ENCODE data around the gene NMT1.

The NMT1 gene

DNA sequence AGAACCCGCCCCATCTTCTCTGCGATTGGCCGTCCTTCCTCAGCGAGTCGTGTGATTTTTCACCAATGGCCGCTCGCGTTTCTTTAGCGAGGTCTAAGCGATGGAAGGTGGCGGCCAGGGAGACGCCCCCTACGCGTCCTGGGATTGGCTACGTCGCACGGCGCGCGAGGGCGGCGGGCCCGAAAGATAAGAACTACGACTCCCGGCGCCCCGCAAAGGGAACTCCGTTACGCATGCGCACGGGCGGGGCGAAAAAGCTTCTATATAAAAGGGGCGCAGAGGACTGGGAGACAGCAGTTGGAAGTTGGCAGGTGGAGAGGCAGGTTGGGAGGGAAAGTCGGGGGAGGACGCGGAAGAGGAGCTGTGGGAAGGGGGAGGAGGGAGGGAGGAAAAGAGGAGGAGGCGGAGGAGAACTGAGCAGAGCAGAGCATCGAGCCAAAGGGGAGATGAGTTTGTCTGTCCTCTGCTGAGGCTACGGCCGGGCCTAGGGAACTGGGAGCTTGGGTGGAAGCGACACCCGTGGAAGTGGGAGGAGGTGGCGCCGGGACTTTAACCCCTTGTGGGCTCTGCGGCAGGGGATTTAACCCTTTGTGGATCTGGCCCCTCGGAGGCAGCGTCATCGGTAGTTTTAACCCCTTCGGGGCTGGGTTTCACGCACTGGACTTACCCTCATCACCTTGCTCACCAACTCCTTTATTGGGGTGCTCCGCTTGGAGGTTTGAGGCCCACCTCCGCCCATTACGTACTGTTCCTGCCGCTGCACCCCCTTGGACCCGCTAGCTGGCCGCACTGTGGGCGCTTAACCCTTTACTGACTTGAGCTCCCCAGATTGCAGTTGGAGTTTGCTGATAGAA lies 87.3 kb downstream of the NMT1 start, which contains the start of gene HEXIM1:
Gene HEXIM1 (plus strand): TSS at position 293 of the 854 bp plus-strand sequence. CDS start 716 bp downstream, outside the sequence.
- Histone ChIP-seq H3K4me2 (ENCODE audit: low read length) (peak within 1 kb of the TSS; percentile 80), H3K79me2 (ENCODE audit: control insufficient read depth, low read length) (peaks cover 17% of the 10 kb centered on the region), H3K36me3 (ENCODE audit: control insufficient read depth, low read length) (peaks cover 7% of the 10 kb centered on the region; the same call in 1 of the 2 replicates), H4K20me1 (ENCODE audit: control insufficient read depth, insufficient read depth, low read depth, low read length) (peaks cover 11% of the 10 kb centered on the region), H3K27ac (ENCODE audit: low read depth, low read length) (peak within 1 kb of the TSS; percentile 85), H3K4me3 (ENCODE audit: low read length) (peak within 1 kb of the TSS; percentile 84), H3F3A (ENCODE audit: control insufficient read depth, insufficient read depth) (peaks cover 18% of the 10 kb centered on the region), H3K4me1 (ENCODE audit: control insufficient read depth, low read length) (peaks cover 52% of the 10 kb centered on the region), H3K27me3 (ENCODE audit: control insufficient read depth, low read length) (peaks cover 29% of the 10 kb centered on the region), H3K9me2 (replicated peaks; ENCODE audit: control insufficient read depth, low read length) (no peaks in the 10 kb centered on the region), H3K9me3 (ENCODE audit: control insufficient read depth, insufficient read depth, low read length) (no peaks in the 10 kb centered on the region)
- TF ChIP-seq EZH2phosphoT487 (IDR thresholded peaks at IDR 0.05; ENCODE audit: borderline replicate concordance, low read length): no peak
- TF ChIP-seq, protein P1, sequence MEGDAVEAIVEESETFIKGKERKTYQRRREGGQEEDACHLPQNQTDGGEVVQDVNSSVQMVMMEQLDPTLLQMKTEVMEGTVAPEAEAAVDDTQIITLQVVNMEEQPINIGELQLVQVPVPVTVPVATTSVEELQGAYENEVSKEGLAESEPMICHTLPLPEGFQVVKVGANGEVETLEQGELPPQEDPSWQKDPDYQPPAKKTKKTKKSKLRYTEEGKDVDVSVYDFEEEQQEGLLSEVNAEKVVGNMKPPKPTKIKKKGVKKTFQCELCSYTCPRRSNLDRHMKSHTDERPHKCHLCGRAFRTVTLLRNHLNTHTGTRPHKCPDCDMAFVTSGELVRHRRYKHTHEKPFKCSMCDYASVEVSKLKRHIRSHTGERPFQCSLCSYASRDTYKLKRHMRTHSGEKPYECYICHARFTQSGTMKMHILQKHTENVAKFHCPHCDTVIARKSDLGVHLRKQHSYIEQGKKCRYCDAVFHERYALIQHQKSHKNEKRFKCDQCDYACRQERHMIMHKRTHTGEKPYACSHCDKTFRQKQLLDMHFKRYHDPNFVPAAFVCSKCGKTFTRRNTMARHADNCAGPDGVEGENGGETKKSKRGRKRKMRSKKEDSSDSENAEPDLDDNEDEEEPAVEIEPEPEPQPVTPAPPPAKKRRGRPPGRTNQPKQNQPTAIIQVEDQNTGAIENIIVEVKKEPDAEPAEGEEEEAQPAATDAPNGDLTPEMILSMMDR (IDR thresholded peaks at IDR 0.05; ENCODE audit: low read depth, low read length, poor library complexity, severe bottlenecking): no peak

DNA sequence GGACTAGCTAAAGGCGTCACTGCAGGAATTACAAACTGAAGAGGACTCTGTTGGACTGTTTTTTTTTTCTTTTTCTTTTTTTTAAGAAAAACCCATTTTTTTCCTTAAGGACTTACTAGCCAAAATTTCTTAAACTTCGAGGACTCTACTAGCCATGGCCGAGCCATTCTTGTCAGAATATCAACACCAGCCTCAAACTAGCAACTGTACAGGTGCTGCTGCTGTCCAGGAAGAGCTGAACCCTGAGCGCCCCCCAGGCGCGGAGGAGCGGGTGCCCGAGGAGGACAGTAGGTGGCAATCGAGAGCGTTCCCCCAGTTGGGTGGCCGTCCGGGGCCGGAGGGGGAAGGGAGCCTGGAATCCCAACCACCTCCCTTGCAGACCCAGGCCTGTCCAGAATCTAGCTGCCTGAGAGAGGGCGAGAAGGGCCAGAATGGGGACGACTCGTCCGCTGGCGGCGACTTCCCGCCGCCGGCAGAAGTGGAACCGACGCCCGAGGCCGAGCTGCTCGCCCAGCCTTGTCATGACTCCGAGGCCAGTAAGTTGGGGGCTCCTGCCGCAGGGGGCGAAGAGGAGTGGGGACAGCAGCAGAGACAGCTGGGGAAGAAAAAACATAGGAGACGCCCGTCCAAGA lies 88.0 kb downstream of the NMT1 start:
- Histone ChIP-seq H3K9me2 (replicated peaks; ENCODE audit: control insufficient read depth, low read length) (no peaks in the 10 kb centered on the region), H3K4me1 (ENCODE audit: control insufficient read depth, low read length) (peaks cover 45% of the 10 kb centered on the region), H3K4me2 (ENCODE audit: low read length) (peak overlapping the region; percentile 78), H4K20me1 (ENCODE audit: control insufficient read depth, insufficient read depth, low read depth, low read length) (peaks cover 11% of the 10 kb centered on the region), H3F3A (ENCODE audit: control insufficient read depth, insufficient read depth) (peaks cover 18% of the 10 kb centered on the region), H3K9me3 (ENCODE audit: control insufficient read depth, insufficient read depth, low read length) (no peaks in the 10 kb centered on the region), H3K36me3 (ENCODE audit: control insufficient read depth, low read length) (peaks cover 7% of the 10 kb centered on the region; the same call in 1 of the 2 replicates), H3K27ac (ENCODE audit: low read depth, low read length) (peak overlapping the region; percentile 21; the same call in 1 of the 2 replicates), H3K79me2 (ENCODE audit: control insufficient read depth, low read length) (peaks cover 17% of the 10 kb centered on the region), H3K27me3 (ENCODE audit: control insufficient read depth, low read length) (peaks cover 21% of the 10 kb centered on the region), H3K4me3 (ENCODE audit: low read length) (peak overlapping the region; percentile 76)
- TF ChIP-seq EZH2phosphoT487 (IDR thresholded peaks at IDR 0.05; ENCODE audit: borderline replicate concordance, low read length): no peak; the same call in 1 of the 2 replicates
- TF ChIP-seq, protein P1 (IDR thresholded peaks at IDR 0.05; ENCODE audit: low read depth, low read length, poor library complexity, severe bottlenecking): peak; percentile 95

DNA sequence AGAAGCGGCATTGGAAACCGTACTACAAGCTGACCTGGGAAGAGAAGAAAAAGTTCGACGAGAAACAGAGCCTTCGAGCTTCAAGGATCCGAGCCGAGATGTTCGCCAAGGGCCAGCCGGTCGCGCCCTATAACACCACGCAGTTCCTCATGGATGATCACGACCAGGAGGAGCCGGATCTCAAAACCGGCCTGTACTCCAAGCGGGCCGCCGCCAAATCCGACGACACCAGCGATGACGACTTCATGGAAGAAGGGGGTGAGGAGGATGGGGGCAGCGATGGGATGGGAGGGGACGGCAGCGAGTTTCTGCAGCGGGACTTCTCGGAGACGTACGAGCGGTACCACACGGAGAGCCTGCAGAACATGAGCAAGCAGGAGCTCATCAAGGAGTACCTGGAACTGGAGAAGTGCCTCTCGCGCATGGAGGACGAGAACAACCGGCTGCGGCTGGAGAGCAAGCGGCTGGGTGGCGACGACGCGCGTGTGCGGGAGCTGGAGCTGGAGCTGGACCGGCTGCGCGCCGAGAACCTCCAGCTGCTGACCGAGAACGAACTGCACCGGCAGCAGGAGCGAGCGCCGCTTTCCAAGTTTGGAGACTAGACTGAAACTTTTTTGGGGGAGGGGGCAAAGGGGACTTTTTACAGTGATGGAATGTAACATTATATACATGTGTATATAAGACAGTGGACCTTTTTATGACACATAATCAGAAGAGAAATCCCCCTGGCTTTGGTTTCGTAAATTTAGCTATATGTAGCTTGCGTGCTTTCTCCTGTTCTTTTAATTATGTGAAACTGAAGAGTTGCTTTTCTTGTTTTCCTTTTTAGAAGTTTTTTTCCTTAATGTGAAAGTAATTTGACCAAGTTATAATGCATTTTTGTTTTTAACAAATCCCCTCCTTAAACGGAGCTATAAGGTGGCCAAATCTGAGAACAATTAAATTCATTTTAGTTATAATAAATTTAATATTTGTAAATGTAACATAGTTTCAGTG lies 88.8 kb downstream of the NMT1 start:
- Histone ChIP-seq H3K79me2 (ENCODE audit: control insufficient read depth, low read length) (peaks cover 17% of the 10 kb centered on the region), H3K27ac (ENCODE audit: low read depth, low read length) (no peak overlapping the region), H4K20me1 (ENCODE audit: control insufficient read depth, insufficient read depth, low read depth, low read length) (peaks cover 11% of the 10 kb centered on the region), H3K4me2 (ENCODE audit: low read length) (peak overlapping the region; percentile 78), H3K9me2 (replicated peaks; ENCODE audit: control insufficient read depth, low read length) (no peaks in the 10 kb centered on the region), H3K9me3 (ENCODE audit: control insufficient read depth, insufficient read depth, low read length) (no peaks in the 10 kb centered on the region), H3K27me3 (ENCODE audit: control insufficient read depth, low read length) (peaks cover 13% of the 10 kb centered on the region), H3K4me1 (ENCODE audit: control insufficient read depth, low read length) (peaks cover 40% of the 10 kb centered on the region), H3K36me3 (ENCODE audit: control insufficient read depth, low read length) (peaks cover 7% of the 10 kb centered on the region; the same call in 1 of the 2 replicates), H3F3A (ENCODE audit: control insufficient read depth, insufficient read depth) (peaks cover 18% of the 10 kb centered on the region), H3K4me3 (ENCODE audit: low read length) (peak overlapping the region; percentile 76)
- TF ChIP-seq, protein P1 (IDR thresholded peaks at IDR 0.05; ENCODE audit: low read depth, low read length, poor library complexity, severe bottlenecking): no peak
- no peak for TF ChIP-seq EZH2phosphoT487 (IDR thresholded peaks at IDR 0.05; ENCODE audit: borderline replicate concordance, low read length)

All from DOHH2 (cell line).